Parathyroid adenoma (tissue), 2 donors: ENCODE results near the gene PACS2.
"Not testable (repeated sequence)": the region's sequence is repeated elsewhere in the genome, so short reads cannot be mapped to it uniquely, and the experiment has no call there.

Experiments
- H2AFZ ChIP-seq: fragments of 300-600 bp; sonication (generic); one replicate; pipeline ENCODE4 v1.7.0; 2017; ENCODE audit warnings: antibody characterized with exemption, mild to moderate bottlenecking
- H3K27ac ChIP-seq: fragments of 300-600 bp; sonication (generic); one replicate; pipeline ENCODE4 v1.7.0; 2017
- H3K27me3 ChIP-seq: fragments of 300-600 bp; sonication (generic); one replicate; pipeline ENCODE4 v1.7.0; 2017; ENCODE audit warnings: low read length; ENCODE audit not compliant: control insufficient read depth, insufficient read depth
- H3K36me3 ChIP-seq: fragments of 300-600 bp; sonication (generic); one replicate; pipeline ENCODE4 v1.7.0; 2017; ENCODE audit warnings: low read length; ENCODE audit not compliant: control insufficient read depth, insufficient read depth
- H3K4me1 ChIP-seq: fragments of 300-600 bp; sonication (generic); one replicate; pipeline ENCODE4 v1.7.0; 2017; ENCODE audit warnings: control low read depth
- H3K4me2 ChIP-seq: fragments of 300-600 bp; sonication (generic); one replicate; pipeline ENCODE4 v1.7.0; 2017; ENCODE audit warnings: low read length
- H3K4me3 ChIP-seq: fragments of 300-600 bp; sonication (generic); one replicate; pipeline ENCODE4 v1.7.0; 2017; ENCODE audit warnings: low read depth, low read length
- H3K79me2 ChIP-seq: fragments of 300-600 bp; sonication (generic); one replicate; pipeline ENCODE4 v1.7.0; 2017; ENCODE audit warnings: control low read depth
- H3K9ac ChIP-seq: fragments of 300-600 bp; sonication (generic); one replicate; pipeline ENCODE4 v1.7.0; 2017; ENCODE audit warnings: mild to moderate bottlenecking
- H3K9me3 ChIP-seq: fragments of 300-600 bp; sonication (generic); one replicate; pipeline ENCODE4 v1.7.0; 2017; ENCODE audit warnings: low read length; ENCODE audit not compliant: control insufficient read depth
- CTCF ChIP-seq: fragments of 300-600 bp; sonication (generic); IDR thresholded peaks from one replicate; pipeline ENCODE4 v1.7.0; 2017; ENCODE audit warnings: antibody characterized with exemption, mild to moderate bottlenecking
- donor health status: primary hyperparathyroidism.

The PACS2 gene

GRCh38 chr14:105325303-105325702, 10.8 kb downstream of the PACS2 start:
- Histone ChIP-seq H3K4me1 (peaks cover 17% of the 10 kb centered on the region), H3K9ac (no peak overlapping the region)

GRCh38 chr14:105325716-105326567, 11.4 kb downstream of the PACS2 start:
- no peak overlapping the region for H3K27ac ChIP-seq
- H3K4me1 ChIP-seq, result peaks cover 17% of the 10 kb centered on the region
- H3K79me2 ChIP-seq, result peaks cover 63% of the 10 kb centered on the region
- no peaks in the 10 kb centered on the region for H3K9me3 ChIP-seq
- TF ChIP-seq CTCF, result no peak
- H3K4me3 ChIP-seq, result no peak overlapping the region
- no peak overlapping the region for H3K9ac ChIP-seq
- H3K27me3 ChIP-seq, result no peaks in the 10 kb centered on the region
- H3K36me3 ChIP-seq, result no peaks in the 10 kb centered on the region
- H2AFZ ChIP-seq, result no peak overlapping the region
- no peak overlapping the region for H3K4me2 ChIP-seq

More at GRCh38 chr14:105325303-105325702, 10.8 kb downstream of the PACS2 start:
- H3K4me3 ChIP-seq, result no peak overlapping the region
- no peaks in the 10 kb centered on the region for H3K36me3 ChIP-seq
- H2AFZ ChIP-seq, result no peak overlapping the region
- H3K79me2 ChIP-seq, result peaks cover 63% of the 10 kb centered on the region
- TF ChIP-seq CTCF, result no peak
- no peak overlapping the region for H3K4me2 ChIP-seq
- no peaks in the 10 kb centered on the region for H3K9me3 ChIP-seq
- H3K27ac ChIP-seq, result no peak overlapping the region
- H3K27me3 ChIP-seq, result no peaks in the 10 kb centered on the region

- Histone ChIP-seq H3K4me3 (no peak overlapping the region), H3K36me3 (no peaks in the 10 kb centered on the region), H3K4me2 (no peak overlapping the region), H3K9me3 (no peaks in the 10 kb centered on the region), H3K4me1 (peaks cover 17% of the 10 kb centered on the region), H3K79me2 (peaks cover 64% of the 10 kb centered on the region), H3K27me3 (no peaks in the 10 kb centered on the region), H3K9ac (no peak overlapping the region), H3K27ac (no peak overlapping the region), H2AFZ (no peak overlapping the region)
- no peak for TF ChIP-seq CTCF
These were observed 12.0 kb downstream of the PACS2 start for GRCh38 chr14:105326568-105326867.

GRCh38 chr14:105326891-105327694, 12.5 kb downstream of the PACS2 start:
- Histone ChIP-seq H3K27me3 (no peaks in the 10 kb centered on the region), H3K4me3 (no peak overlapping the region), H2AFZ (no peak overlapping the region), H3K4me2 (no peak overlapping the region), H3K36me3 (no peaks in the 10 kb centered on the region), H3K9me3 (no peaks in the 10 kb centered on the region), H3K79me2 (peaks cover 66% of the 10 kb centered on the region), H3K9ac (no peak overlapping the region), H3K4me1 (peaks cover 17% of the 10 kb centered on the region), H3K27ac (no peak overlapping the region)
- TF ChIP-seq CTCF, result no peak

- Histone ChIP-seq H3K79me2 (peaks cover 66% of the 10 kb centered on the region), H3K4me1 (peaks cover 17% of the 10 kb centered on the region)
- not testable (repeated sequence) for H3K4me2 ChIP-seq, H3K4me3 ChIP-seq, H2AFZ ChIP-seq, H3K9me3 ChIP-seq, H3K9ac ChIP-seq, H3K27me3 ChIP-seq, H3K27ac ChIP-seq, H3K36me3 ChIP-seq
These were observed 13.1 kb downstream of the PACS2 start for GRCh38 chr14:105327695-105328045.
